Prostate gland (tissue), 2 donors: ENCODE measurements around the gene C2CD4C.

Source experiments
- POLR2A ChIP-seq: fragments of 450-650 bp; IDR thresholded peaks from one replicate; pipeline ENCODE4 v1.6.1; 2016; ENCODE audit warnings: antibody characterized with exemption, mild to moderate bottlenecking
- TF ChIP-seq, protein P1 (sequence below), 4 experiments: fragments of 200-600 bp in 2 of 4; fragments of 450-650 bp in 2 of 4; sonication (generic) in 2 of 4; IDR thresholded peaks; 1 replicate in 3 of 4; 2 replicates in 1 of 4; pipeline ENCODE4 v1.5.1; 2016 to 2019; ENCODE audit warnings: antibody characterized with exemption in 4 of 4, mild to moderate bottlenecking in 2 of 4, moderate library complexity in 2 of 4

GRCh38 chr19:392375-392970 lies 16.5 kb downstream of the C2CD4C start:
- TF ChIP-seq, protein P1, sequence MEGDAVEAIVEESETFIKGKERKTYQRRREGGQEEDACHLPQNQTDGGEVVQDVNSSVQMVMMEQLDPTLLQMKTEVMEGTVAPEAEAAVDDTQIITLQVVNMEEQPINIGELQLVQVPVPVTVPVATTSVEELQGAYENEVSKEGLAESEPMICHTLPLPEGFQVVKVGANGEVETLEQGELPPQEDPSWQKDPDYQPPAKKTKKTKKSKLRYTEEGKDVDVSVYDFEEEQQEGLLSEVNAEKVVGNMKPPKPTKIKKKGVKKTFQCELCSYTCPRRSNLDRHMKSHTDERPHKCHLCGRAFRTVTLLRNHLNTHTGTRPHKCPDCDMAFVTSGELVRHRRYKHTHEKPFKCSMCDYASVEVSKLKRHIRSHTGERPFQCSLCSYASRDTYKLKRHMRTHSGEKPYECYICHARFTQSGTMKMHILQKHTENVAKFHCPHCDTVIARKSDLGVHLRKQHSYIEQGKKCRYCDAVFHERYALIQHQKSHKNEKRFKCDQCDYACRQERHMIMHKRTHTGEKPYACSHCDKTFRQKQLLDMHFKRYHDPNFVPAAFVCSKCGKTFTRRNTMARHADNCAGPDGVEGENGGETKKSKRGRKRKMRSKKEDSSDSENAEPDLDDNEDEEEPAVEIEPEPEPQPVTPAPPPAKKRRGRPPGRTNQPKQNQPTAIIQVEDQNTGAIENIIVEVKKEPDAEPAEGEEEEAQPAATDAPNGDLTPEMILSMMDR (IDR thresholded peaks at IDR 0.05) = no peak
- TF ChIP-seq POLR2A = no peak
